ENCODE measurements around the gene TGFB1. TPM values are rescaled to one million over a fixed set of nuclear protein-coding genes. Genes with fewer than 3 reads are reported as not detected.
"Not testable (repeated sequence)": the region's sequence is repeated elsewhere in the genome, so short reads cannot be mapped to it uniquely, and the experiment has no call there.

TGFB1 gene
- polyA plus RNA-seq, 3 donors = 5.6 to 25.9 (median 24.0) TPM

DNA sequence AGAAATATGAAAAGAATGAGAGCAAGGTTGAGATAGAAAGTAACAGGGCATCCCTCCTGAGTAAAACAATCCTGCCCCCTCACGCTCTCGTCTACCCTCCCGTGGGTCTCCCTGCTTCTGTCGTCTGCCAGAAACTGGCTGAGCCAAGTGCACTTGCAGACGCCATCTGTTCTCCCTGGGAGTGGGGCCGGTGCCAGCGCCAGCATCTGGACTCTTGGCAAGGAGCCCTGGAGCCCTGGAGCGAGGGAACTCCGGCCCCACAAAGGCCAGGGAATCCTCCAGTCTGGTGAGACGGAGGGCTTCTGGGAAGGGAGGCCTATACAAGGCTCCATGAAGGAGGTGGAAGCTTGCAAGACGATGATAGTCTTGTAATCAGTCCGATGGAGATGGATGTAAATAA lies 20.3 kb upstream of the TGFB1 start:
- 14 to 44% (median 28%) methylated on average over 12 of the region's 12 CpGs for WGBS, 3 donors
- no peak overlapping the region for H3K27ac ChIP-seq (ENCODE audit: low read depth, low read length)

DNA sequence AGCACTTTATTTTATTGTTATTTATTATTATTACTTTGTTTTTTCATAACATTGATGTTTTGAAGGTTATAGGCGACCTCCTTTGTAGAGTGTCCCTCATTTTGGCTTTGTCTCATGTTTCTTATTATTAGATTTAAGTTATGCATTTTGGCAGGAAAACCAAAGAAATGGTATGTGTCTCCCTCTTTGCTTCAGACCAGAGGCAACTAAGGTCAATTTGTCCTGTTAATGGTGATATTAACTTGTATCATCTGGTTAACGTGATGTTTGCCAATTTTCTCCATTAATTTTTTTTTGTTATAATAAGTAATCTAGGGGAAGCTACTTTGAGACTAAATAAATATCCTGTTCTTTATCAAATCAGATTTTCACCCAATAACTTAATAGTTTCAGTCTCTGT lies 18.8 kb upstream of the TGFB1 start:
- no peak overlapping the region for H3K27ac ChIP-seq (ENCODE audit: low read depth, low read length)
- 65 to 80% (median 73%) methylated on average over 2 of the region's 2 CpGs for WGBS, 3 donors

- H3K27ac ChIP-seq (ENCODE audit: low read depth, low read length) = no peak overlapping the region
- WGBS, 3 donors = 90 to 97% (median 93%) methylated on average over 8 of the region's 8 CpGs
Observed at GRCh38 chr19:41371541-41371940, 17.8 kb upstream of the TGFB1 start.

DNA sequence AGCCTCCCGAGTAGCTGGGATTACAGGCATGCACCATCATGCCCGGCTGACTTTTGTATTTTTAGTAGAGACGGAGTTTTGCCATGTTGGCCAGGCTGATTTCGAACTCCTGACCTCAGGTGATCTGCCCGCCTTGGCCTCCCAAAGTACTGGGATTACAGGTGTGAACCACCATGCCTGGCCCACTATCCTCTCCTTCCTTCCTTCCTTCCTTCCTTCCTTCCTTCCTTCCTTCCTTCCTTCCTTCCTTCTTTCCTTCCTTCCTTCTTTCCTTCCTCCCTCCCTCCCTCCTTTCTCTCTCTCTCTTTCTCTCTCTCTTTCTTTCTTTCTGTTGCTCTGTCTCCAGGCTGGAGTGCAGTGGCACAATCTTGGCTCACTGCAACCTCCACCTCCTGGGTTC lies 17.4 kb upstream of the TGFB1 start:
- 95 to 97% (median 96%) methylated on average over 5 of the region's 5 CpGs for WGBS, 3 donors
- not testable (repeated sequence) for H3K27ac ChIP-seq (ENCODE audit: low read depth, low read length)

DNA sequence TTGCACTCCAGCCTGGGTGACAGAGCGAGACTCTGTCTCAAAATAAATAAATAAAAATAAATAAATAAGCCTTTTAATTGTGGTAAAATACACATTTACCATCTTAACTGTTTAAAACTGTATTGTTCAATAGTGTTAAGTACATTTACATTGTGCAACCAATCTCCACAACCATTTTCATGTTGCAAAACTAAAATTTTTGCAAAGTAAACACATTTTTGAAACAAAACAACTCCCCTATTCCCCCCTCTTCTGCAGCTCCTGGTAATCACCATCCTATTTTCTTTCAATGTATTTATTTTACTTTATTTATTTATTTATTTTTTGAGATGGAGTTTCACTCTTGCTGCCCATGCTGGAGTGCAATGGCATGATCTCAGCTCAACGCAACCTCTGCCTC lies 16.0 kb upstream of the TGFB1 start:
- H3K27ac ChIP-seq (ENCODE audit: low read depth, low read length) = no peak overlapping the region
- WGBS, 3 donors = 91 to 98% (median 93%) methylated on average over 2 of the region's 2 CpGs

DNA sequence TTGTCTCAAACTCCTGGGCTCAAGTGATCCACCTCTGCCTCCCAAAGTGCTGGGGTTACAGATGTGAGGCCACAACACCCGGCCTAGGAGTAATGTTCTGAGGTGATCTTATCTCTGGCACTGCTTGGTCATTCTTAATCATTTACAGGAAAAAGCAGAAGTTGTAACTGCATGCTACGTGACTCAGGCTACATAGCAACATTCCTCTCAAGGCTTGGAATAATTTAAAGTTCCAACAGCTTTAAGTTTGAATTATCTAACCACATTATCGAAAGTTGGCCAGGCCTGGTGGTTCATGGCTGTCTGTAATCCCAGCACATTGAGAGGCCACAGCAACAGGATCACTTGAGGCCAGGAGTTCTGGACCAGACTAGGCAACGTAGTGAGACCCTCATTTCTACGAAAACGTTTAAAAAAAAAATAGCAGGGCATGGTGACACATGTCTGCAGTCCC lies 14.2 kb upstream of the TGFB1 start:
- 25 to 54% (median 50%) methylated on average over 6 of the region's 6 CpGs for WGBS, 3 donors
- no peak overlapping the region for H3K27ac ChIP-seq (ENCODE audit: low read depth, low read length)

GRCh38 chr19:41366089-41366488 lies 12.4 kb upstream of the TGFB1 start:
- no peak overlapping the region for H3K27ac ChIP-seq (ENCODE audit: low read depth, low read length)
- 95 to 100% (median 100%) methylated on average over 1 of the region's 1 CpG for WGBS, 3 donors

- H3K27ac ChIP-seq (ENCODE audit: low read depth, low read length) = no peak overlapping the region
- 67 to 74% (median 69%) methylated on average over 14 of the region's 14 CpGs for WGBS, 3 donors
Observed at GRCh38 chr19:41364524-41365391, 11.0 kb upstream of the TGFB1 start.

DNA sequence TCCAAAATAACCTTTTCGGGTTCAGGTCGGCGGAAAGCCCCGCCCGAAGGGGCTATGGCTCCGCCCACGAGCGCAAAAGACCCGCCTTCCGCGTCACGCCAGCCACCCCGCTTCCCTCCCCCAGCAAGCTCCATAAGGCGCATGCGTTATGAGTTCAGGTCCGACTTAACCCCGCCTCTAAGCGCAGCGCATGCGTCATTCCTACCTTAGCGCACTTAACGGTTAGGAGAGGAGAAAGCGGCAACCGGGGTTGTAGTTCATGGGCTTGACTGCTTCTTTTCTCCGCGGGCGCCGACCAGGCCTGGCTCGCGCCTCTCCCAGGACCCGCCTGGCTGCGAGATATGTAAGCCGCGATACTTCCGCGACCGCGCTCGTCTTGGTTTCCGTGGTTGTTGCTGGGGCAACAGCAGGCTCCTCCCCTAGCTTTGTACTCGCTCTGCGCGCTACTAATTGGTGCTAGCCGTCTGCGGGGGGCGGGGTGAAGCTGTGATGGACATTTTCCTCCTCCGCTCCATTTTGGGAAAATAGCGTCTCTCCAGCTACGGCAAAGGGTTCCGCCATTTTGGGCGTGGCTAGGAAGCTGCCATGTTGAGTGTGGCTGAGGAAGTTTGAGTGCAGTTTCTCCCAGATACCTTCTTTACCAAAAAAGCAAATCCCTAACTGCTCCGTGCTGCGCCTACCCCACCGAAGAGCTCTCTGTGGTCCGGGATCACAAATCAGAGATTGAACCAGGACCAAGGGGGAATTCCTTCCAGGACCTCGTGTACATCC lies 10.2 kb upstream of the TGFB1 start, which contains the start of gene B9D2:
Gene B9D2, minus strand, starts transcription at position 397 of the 771 bp plus-strand sequence. CDS start 630 bp downstream, outside the sequence.
- WGBS, 3 donors = 0 to 1% (median 0%) methylated on average over 56 of the region's 56 CpGs
- H3K27ac ChIP-seq (ENCODE audit: low read depth, low read length) = peak within 1 kb of the TSS; percentile 77

GRCh38 chr19:41363371-41363752 lies 9.6 kb upstream of the TGFB1 start:
- WGBS, 3 donors = 43 to 51% (median 49%) methylated on average over 6 of the region's 6 CpGs
- H3K27ac ChIP-seq (ENCODE audit: low read depth, low read length) = no peak overlapping the region

GRCh38 chr19:41362143-41362847 lies 8.6 kb upstream of the TGFB1 start:
- WGBS, 3 donors = 74 to 89% (median 83%) methylated on average over 8 to 10 of the region's 10 CpGs
- no peak overlapping the region for H3K27ac ChIP-seq (ENCODE audit: low read depth, low read length)

DNA sequence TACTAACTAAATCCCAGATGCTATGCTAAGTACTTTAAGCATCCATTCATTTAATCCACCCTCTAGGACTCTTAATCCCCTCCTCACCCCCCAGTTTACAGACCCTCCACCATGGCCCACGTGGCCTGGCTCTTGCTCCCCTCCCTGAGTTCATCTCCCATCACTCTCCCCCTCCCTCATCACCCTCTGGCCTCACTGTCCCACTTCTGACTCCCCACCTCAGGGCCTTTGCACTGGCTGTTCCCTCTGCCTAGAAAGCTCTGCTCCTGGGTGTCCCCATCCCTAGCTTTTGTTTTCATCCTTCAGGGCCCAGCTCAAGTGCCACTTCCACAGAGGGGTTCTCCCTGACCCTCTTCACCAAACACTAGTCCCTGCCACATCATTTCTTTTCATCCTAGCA lies 6.0 kb upstream of the TGFB1 start:
- 88 to 100% (median 95%) methylated on average over 1 of the region's 1 CpG for WGBS, 3 donors
- no peak overlapping the region for H3K27ac ChIP-seq (ENCODE audit: low read depth, low read length)

- no peak overlapping the region for H3K27ac ChIP-seq (ENCODE audit: low read depth, low read length)
- 92 to 94% (median 93%) methylated on average over 13 of the region's 13 CpGs for WGBS, 3 donors
Observed at GRCh38 chr19:41357746-41358145, 4.0 kb upstream of the TGFB1 start.

DNA sequence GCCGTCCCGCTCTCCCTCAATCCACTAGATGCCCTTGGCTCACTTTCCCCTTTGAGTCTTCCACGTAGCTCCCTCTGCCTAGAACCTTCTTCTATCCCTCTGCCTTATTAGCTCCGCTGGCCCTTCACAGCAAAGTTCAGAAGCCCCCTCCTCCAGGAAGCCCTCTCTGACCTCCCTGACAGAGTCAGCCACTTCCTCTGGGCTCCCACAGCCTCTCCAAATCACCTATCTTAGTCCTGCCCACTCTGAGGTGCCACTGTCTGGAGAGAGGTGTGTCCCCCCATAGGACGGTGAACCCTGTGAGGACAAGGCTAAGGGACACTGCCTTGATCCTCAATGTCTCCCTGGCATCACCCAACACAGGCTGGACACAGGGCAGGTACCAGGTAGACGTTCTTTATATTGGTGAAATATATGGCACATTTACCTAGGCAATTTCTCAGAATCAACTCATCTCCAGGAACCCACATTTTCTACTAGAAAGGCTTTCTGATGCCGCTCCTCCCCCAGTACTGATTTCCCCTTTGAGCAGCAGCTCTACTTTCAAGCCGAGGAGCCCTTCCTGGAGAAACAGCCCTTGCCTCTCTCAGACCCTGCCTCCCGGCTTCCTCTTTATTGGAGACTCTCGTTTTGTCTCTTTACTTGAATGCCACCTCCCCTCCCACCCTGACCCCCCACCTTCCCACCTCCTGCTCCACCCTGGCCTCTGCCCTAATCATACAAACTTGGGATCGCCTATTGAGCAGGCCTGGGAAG lies 3.4 kb upstream of the TGFB1 start:
- no peak overlapping the region for H3K27ac ChIP-seq (ENCODE audit: low read depth, low read length)
- WGBS, 3 donors = 66 to 79% (median 69%) methylated on average over 11 of the region's 11 CpGs

GRCh38 chr19:41355802-41356201 lies 2.1 kb upstream of the TGFB1 start:
- H3K27ac ChIP-seq (ENCODE audit: low read depth, low read length) = no peak overlapping the region
- 49 to 79% (median 63%) methylated on average over 3 of the region's 3 CpGs for WGBS, 3 donors

DNA sequence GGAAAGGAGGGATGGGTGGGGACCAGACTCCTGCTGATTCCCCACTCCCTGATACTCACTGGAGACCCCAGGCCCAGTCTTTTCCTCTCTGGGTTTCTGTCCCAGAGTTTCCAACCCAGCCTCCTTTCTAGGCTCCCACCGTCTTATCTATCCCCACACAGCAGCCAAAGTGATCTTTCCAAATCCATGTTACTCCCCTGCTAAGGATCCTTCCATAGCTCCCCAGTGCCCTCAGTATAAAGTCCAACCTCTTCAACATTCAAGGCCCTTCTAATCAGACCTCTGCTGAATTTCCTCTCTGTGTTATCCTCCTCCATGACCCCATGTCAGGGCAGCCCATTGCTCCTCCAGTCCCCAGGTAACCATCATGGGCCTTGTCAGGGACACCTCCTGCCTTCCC lies 1.3 kb upstream of the TGFB1 start:
- WGBS, 3 donors = 88 to 100% (median 100%) methylated on average over 1 of the region's 1 CpG
- no peak overlapping the region for H3K27ac ChIP-seq (ENCODE audit: low read depth, low read length)

- WGBS, 3 donors = 89 to 92% (median 90%) methylated on average over 23 of the region's 23 CpGs
- no peak overlapping the region for H3K27ac ChIP-seq (ENCODE audit: low read depth, low read length)
Observed at GRCh38 chr19:41354343-41354953, 726 bp upstream of the TGFB1 start.
